Mesenchymal stem cell (in vitro differentiated cells and primary cell): ENCODE results near the gene LSP1.

Experiments
- DNase-seq: peaks from one replicate; pipeline ENCODE4 v3.0.0-alpha.2; 2013
- H2AFZ ChIP-seq: one replicate; pipeline ENCODE4 v1.6.1; 2013; ENCODE audit warnings: low read depth, mild to moderate bottlenecking, control low read depth, inconsistent platforms, low read length, moderate library complexity
- H2AK5ac ChIP-seq: 2 replicates; pipeline ENCODE4 v1.6.1; 2013; ENCODE audit warnings: low read length, moderate library complexity, mild to moderate bottlenecking, inconsistent platforms; ENCODE audit not compliant: severe bottlenecking
- H2BK120ac ChIP-seq: one replicate; pipeline ENCODE4 v1.6.1; 2013; ENCODE audit warnings: low read depth, mild to moderate bottlenecking, inconsistent platforms, low read length, moderate library complexity
- H2BK12ac ChIP-seq, 2 experiments: one replicate each; pipeline ENCODE4 v1.6.1; 2013; ENCODE audit warnings: inconsistent platforms in 2 of 2, low read length in 2 of 2, mild to moderate bottlenecking in 2 of 2, moderate library complexity in 2 of 2, control low read depth in 1 of 2
- H2BK15ac ChIP-seq: one replicate; pipeline ENCODE4 v1.6.1; 2013; ENCODE audit warnings: mild to moderate bottlenecking, low read depth, inconsistent platforms; ENCODE audit not compliant: poor library complexity, severe bottlenecking
- H2BK5ac ChIP-seq: 2 replicates; pipeline ENCODE4 v1.6.1; 2013; ENCODE audit warnings: low read depth, mild to moderate bottlenecking, low read length, control low read depth, inconsistent platforms; ENCODE audit not compliant: poor library complexity, severe bottlenecking
- H3K14ac ChIP-seq, 2 experiments: one replicate each; pipeline ENCODE4 v1.6.1; 2013; ENCODE audit warnings: inconsistent platforms in 2 of 2, low read length in 2 of 2, control low read depth in 1 of 2, mild to moderate bottlenecking in 1 of 2, moderate library complexity in 1 of 2
- H3K18ac ChIP-seq, 2 experiments: one replicate each; pipeline ENCODE4 v1.6.1; 2013; ENCODE audit warnings: inconsistent platforms in 2 of 2, low read length in 2 of 2, control low read depth in 1 of 2, low read depth in 1 of 2, mild to moderate bottlenecking in 1 of 2
- H3K23ac ChIP-seq, 2 experiments: one replicate each; pipeline ENCODE4 v1.6.1; 2013; ENCODE audit warnings: inconsistent platforms in 2 of 2, low read length in 2 of 2, mild to moderate bottlenecking in 2 of 2, moderate library complexity in 2 of 2, control low read depth in 1 of 2
- H3K27ac ChIP-seq: 2 replicates; pipeline ENCODE4 v1.5.1; 2013; ENCODE audit warnings: mild to moderate bottlenecking, moderate library complexity, low read length, control low read depth, inconsistent platforms; ENCODE audit not compliant: poor library complexity, severe bottlenecking
- H3K27me3 ChIP-seq, 2 experiments: 2 replicates each; pipeline versions ENCODE4 v1.6.1 to v1.7.0; 2013; ENCODE audit warnings: low read length in 2 of 2, mild to moderate bottlenecking in 2 of 2, moderate library complexity in 2 of 2, control low read depth in 1 of 2, inconsistent platforms in 1 of 2; ENCODE audit not compliant: control insufficient read depth in 1 of 2, insufficient read depth in 1 of 2
- H3K36me3 ChIP-seq, 2 experiments: 2 replicates each; pipeline versions ENCODE4 v1.6.1 to v1.7.0; 2013; ENCODE audit warnings: low read length in 2 of 2, control low read depth in 1 of 2, inconsistent platforms in 1 of 2, low read depth in 1 of 2, mild to moderate bottlenecking in 1 of 2; ENCODE audit not compliant: insufficient read depth in 2 of 2, control insufficient read depth in 1 of 2
- H3K4ac ChIP-seq, 2 experiments: one replicate each; pipeline ENCODE4 v1.6.1; 2013; ENCODE audit warnings: inconsistent platforms in 2 of 2, low read length in 2 of 2, mild to moderate bottlenecking in 2 of 2, moderate library complexity in 2 of 2, control low read depth in 1 of 2, low read depth in 1 of 2
- H3K4me1 ChIP-seq: 2 replicates; pipeline ENCODE4 v1.6.1; 2013; ENCODE audit warnings: low read depth, low read length, control low read depth; ENCODE audit not compliant: control insufficient read depth, insufficient read depth
- H3K4me2 ChIP-seq: 2 replicates; pipeline ENCODE4 v1.6.1; 2013; ENCODE audit warnings: low read length, mild to moderate bottlenecking, inconsistent platforms; ENCODE audit not compliant: poor library complexity, severe bottlenecking
- H3K4me3 ChIP-seq, 2 experiments: 2 replicates each; pipeline versions ENCODE4 v1.5.1 to v1.7.0; 2013; ENCODE audit warnings: low read length in 2 of 2, mild to moderate bottlenecking in 2 of 2, control low read depth in 1 of 2, low read depth in 1 of 2; ENCODE audit not compliant: insufficient read depth in 1 of 2
- H3K79me1 ChIP-seq: replicated peaks from 2 replicates; pipeline ENCODE4 v1.6.1; 2013; ENCODE audit warnings: mild to moderate bottlenecking, control low read depth, low read length, inconsistent platforms; ENCODE audit not compliant: poor library complexity, severe bottlenecking
- H3K9ac ChIP-seq: 2 replicates; pipeline ENCODE4 v1.7.0; 2013; ENCODE audit warnings: mild to moderate bottlenecking, low read length, moderate library complexity
- H3K9me3 ChIP-seq: 2 replicates; pipeline ENCODE4 v1.7.0; 2013; ENCODE audit warnings: mild to moderate bottlenecking, low read length; ENCODE audit not compliant: control insufficient read depth
- H4K8ac ChIP-seq: one replicate; pipeline ENCODE4 v1.6.1; 2013; ENCODE audit warnings: inconsistent platforms, mild to moderate bottlenecking, low read length, moderate library complexity
- H4K91ac ChIP-seq: one replicate; pipeline ENCODE4 v1.6.1; 2013; ENCODE audit warnings: mild to moderate bottlenecking, low read length, inconsistent platforms
- WGBS: methylation state at CpG from one replicate; pipeline ENCODE4 v1.1.7; 2013; ENCODE audit warnings: mixed read lengths; 5-methylcytosine and 5-hydroxymethylcytosine counted together

The LSP1 gene

DNA sequence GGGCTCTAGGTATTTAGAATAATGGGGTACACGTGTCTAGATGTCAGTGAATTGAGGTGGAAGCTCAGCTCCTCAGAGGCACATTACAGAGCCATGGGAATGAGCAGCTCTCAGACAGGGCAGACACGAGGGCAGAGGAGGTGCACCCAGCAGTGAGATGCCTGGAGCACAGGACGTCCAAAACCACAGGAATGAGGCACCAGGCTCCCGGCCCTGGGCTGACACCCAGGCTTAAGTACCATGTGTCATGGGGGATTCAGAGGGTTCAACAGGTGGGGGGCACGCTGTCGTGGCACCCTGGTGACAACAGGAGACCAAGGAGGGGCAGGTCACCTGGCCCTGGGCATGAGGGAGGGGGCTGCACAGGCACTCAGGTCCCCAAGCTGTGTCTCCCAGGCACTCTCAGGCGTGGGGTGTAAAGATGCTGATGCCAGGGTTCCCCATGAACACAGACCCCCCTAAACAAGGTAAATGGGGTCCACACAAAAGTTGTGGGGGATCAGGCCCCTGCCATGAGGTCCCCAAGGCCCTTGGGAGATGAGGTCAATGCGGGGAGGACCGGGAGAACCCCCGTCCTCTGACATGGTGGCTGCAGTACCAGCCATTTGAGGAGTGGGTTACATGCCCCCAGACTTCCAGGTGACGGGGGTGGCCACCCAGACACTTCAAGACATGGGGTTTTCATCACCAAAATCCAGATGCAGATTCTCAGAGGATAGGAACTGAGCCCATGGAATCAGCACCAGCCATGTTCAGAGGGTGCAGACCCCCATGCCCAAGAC lies 23.7 kb upstream of the LSP1 start:
- peaks cover 83% of the 10 kb centered on the region for H3K4me1 ChIP-seq
- H3K4ac ChIP-seq, result no peak overlapping the region
- no peaks in the 10 kb centered on the region for H3K36me3 ChIP-seq
- H2BK12ac ChIP-seq, result peak overlapping the region in 1 of 2 experiments; percentile 78
- H3K9ac ChIP-seq, result no peak overlapping the region
- H2BK120ac ChIP-seq, result no peak overlapping the region
- H3K23ac ChIP-seq, result no peak overlapping the region
- H3K4me2 ChIP-seq, result no peak overlapping the region
- no peak overlapping the region for H2AFZ ChIP-seq
- DNase-seq, result peak; percentile 49
- H3K14ac ChIP-seq, result no peak overlapping the region
- peak overlapping the region; percentile 63 for H2AK5ac ChIP-seq
- WGBS, result 47% methylated on average over 10 of the region's 11 CpGs
- no peak overlapping the region for H3K18ac ChIP-seq
- H2BK5ac ChIP-seq, result no peak overlapping the region
- H3K4me3 ChIP-seq, result no peak overlapping the region
- H4K91ac ChIP-seq, result no peak overlapping the region
- no peak overlapping the region for H4K8ac ChIP-seq
- peaks cover 0 to 54% of the 10 kb centered on the region in 2 experiments for H3K27me3 ChIP-seq
- H3K27ac ChIP-seq, result peak overlapping the region; percentile 11
- no peaks in the 10 kb centered on the region for H3K9me3 ChIP-seq
- H2BK15ac ChIP-seq, result no peak overlapping the region
- no peaks in the 10 kb centered on the region for H3K79me1 ChIP-seq

DNA sequence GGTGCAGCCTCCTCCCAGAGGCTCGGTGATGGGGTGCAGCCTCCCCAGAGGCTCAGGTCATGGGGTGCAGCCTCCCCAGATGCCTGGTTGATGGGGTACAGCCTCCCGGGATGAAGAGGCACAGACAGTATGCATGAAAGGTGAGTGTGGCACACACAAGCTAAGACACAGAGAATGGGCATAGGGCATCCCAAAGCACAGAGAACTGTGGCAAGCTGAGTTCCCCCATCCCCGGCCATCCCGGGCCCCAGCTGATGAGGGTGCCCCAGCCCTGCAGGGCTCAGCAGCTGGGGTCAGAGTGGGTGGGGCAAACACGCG lies 22.9 kb upstream of the LSP1 start:
- H3K27ac ChIP-seq, result no peak overlapping the region
- no peak overlapping the region for H3K9ac ChIP-seq
- no peak overlapping the region for H2AFZ ChIP-seq
- no peak overlapping the region for H3K4ac ChIP-seq
- H2AK5ac ChIP-seq, result peak overlapping the region; percentile 63
- no peak overlapping the region for H3K4me3 ChIP-seq
- no peak overlapping the region for H3K14ac ChIP-seq
- DNase-seq, result no peak
- H3K23ac ChIP-seq, result no peak overlapping the region
- 72% methylated on average over 6 of the region's 6 CpGs for WGBS
- no peaks in the 10 kb centered on the region for H3K79me1 ChIP-seq
- H3K36me3 ChIP-seq, result no peaks in the 10 kb centered on the region
- no peak overlapping the region for H2BK5ac ChIP-seq
- H2BK15ac ChIP-seq, result peak overlapping the region; percentile 56
- H2BK120ac ChIP-seq, result no peak overlapping the region
- peaks cover 88% of the 10 kb centered on the region for H3K4me1 ChIP-seq
- H2BK12ac ChIP-seq, result peak overlapping the region in 1 of 2 experiments; percentile 1
- H4K8ac ChIP-seq, result no peak overlapping the region
- no peak overlapping the region for H3K4me2 ChIP-seq
- H3K9me3 ChIP-seq, result no peaks in the 10 kb centered on the region
- H4K91ac ChIP-seq, result peak overlapping the region; percentile 28
- H3K27me3 ChIP-seq, result peaks cover 0 to 54% of the 10 kb centered on the region in 2 experiments
- no peak overlapping the region for H3K18ac ChIP-seq

DNA sequence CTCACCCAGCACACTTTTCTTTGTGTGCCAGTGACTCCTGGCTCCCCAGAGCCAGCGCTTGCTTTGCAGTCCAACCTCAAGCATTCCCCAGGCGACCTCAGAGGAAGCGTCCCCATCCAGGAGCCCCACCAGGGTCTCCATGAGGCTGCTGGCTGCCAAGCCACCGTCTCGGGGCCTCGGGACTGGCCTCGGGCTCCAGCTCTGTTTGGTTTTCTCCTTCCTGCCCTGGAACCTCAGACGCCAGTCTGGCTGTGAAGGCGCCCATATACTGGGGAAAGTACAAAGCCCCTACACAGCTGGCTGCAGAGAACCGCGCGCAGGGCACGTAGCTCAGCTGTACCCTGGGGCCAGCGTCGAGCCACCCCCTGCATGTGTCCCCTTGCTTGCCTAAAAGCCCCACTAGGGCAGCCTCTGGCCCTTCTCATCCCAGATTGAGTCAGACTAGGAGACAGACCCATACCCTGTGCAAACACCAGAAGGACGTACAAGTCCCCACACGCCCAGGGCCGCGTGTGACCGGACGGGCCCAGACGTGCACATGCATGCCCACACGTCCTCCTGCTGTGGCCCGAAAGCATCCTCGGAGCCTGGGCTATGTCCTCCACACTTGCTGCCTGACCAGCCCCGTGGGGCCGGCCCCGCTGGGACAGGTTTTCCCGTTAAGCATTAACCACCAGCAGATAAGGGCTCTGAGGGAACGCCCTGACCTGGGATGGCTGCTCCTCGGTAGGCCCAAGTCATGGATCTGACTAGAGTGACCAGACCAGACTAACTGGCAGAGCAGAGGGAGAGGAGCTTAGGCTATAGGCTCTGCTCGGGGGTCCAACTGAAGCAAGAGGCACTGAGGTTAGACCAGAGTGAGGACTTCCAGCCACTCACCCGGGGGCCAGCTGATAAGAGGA lies 22.3 kb upstream of the LSP1 start:
- Histone ChIP-seq H2BK120ac (peak overlapping the region; percentile 36), H3K79me1 (no peaks in the 10 kb centered on the region), H2BK12ac (peak overlapping the region; percentile 33 to 85), H2BK15ac (no peak overlapping the region), H4K8ac (peak overlapping the region; percentile 33), H2BK5ac (no peak overlapping the region), H3K36me3 (no peaks in the 10 kb centered on the region), H3K23ac (no peak overlapping the region), H3K4ac (peak overlapping the region; percentile 60 to 69), H2AFZ (peak overlapping the region; percentile 36), H3K27ac (no peak overlapping the region), H2AK5ac (peak overlapping the region; percentile 49), H3K18ac (peak overlapping the region; percentile 53 to 67), H3K27me3 (peaks cover 0 to 58% of the 10 kb centered on the region in 2 experiments), H3K9me3 (no peaks in the 10 kb centered on the region), H3K14ac (peak overlapping the region in 1 of 2 experiments; percentile 61), H4K91ac (peak overlapping the region; percentile 52), H3K9ac (no peak overlapping the region), H3K4me1 (peaks cover 84% of the 10 kb centered on the region), H3K4me2 (no peak overlapping the region), H3K4me3 (no peak overlapping the region)
- 79% methylated on average over 33 of the region's 33 CpGs for WGBS
- DNase-seq, result no peak
